GM10248 (cell line): Measurements from ENCODE around the gene PTGES3L.

Experiments used
- CTCF ChIA-PET: fragments of 300-600 bp; sonication (Branson Sonifier 250); formaldehyde crosslinking; extraction: SDS; loops from one replicate; lab custom pipeline; 2021; ENCODE audit warnings: antibody characterized with exemption; lab: Yijun Ruan, JAX
- POLR2A ChIA-PET: fragments of 350-650 bp; sonication (Branson Sonifier 250); formaldehyde crosslinking; extraction: SDS; loops from one replicate; lab custom pipeline; 2020; ENCODE audit warnings: antibody characterized with exemption; lab: Yijun Ruan, JAX
- DNase-seq: peaks from one replicate; pipeline ENCODE4 v3.0.0; 2012; ENCODE audit errors: extremely low spot score
- TF ChIP-seq, protein P1 (sequence below): IDR thresholded peaks from 2 replicates; pipeline ENCODE4 v1.5.1; 2012; ENCODE audit warnings: mild to moderate bottlenecking, low read depth; ENCODE audit errors: extremely low read depth, missing control alignments, control extremely low read depth

PTGES3L gene

DNA sequence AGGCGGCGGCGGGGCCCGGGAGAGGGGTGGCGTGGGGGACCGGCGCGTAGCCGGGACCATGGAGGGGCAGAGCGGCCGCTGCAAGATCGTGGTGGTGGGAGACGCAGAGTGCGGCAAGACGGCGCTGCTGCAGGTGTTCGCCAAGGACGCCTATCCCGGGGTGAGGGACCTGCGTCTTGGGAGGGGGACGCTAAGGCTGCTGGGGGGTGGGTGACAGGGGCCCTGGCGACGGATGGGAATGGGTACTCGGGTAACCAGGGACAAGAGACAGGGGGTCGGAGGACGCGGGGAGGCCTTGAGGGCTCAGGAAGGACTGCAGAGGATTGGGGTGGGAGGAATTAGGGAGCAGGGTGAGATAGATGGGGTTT is 45.4 kb upstream of the PTGES3L start:
- ChIA-PET POLR2A (no interaction called here), CTCF (interaction anchor here (0.9 to 2.0 kb wide), 6 partner anchors 19 to 314 kb away, joined by 3 to 14 read pairs (median 5); no protein-coding TSS in a partner anchor)
- no peak for DNase-seq
- TF ChIP-seq, protein P1, sequence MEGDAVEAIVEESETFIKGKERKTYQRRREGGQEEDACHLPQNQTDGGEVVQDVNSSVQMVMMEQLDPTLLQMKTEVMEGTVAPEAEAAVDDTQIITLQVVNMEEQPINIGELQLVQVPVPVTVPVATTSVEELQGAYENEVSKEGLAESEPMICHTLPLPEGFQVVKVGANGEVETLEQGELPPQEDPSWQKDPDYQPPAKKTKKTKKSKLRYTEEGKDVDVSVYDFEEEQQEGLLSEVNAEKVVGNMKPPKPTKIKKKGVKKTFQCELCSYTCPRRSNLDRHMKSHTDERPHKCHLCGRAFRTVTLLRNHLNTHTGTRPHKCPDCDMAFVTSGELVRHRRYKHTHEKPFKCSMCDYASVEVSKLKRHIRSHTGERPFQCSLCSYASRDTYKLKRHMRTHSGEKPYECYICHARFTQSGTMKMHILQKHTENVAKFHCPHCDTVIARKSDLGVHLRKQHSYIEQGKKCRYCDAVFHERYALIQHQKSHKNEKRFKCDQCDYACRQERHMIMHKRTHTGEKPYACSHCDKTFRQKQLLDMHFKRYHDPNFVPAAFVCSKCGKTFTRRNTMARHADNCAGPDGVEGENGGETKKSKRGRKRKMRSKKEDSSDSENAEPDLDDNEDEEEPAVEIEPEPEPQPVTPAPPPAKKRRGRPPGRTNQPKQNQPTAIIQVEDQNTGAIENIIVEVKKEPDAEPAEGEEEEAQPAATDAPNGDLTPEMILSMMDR = no peak

DNA sequence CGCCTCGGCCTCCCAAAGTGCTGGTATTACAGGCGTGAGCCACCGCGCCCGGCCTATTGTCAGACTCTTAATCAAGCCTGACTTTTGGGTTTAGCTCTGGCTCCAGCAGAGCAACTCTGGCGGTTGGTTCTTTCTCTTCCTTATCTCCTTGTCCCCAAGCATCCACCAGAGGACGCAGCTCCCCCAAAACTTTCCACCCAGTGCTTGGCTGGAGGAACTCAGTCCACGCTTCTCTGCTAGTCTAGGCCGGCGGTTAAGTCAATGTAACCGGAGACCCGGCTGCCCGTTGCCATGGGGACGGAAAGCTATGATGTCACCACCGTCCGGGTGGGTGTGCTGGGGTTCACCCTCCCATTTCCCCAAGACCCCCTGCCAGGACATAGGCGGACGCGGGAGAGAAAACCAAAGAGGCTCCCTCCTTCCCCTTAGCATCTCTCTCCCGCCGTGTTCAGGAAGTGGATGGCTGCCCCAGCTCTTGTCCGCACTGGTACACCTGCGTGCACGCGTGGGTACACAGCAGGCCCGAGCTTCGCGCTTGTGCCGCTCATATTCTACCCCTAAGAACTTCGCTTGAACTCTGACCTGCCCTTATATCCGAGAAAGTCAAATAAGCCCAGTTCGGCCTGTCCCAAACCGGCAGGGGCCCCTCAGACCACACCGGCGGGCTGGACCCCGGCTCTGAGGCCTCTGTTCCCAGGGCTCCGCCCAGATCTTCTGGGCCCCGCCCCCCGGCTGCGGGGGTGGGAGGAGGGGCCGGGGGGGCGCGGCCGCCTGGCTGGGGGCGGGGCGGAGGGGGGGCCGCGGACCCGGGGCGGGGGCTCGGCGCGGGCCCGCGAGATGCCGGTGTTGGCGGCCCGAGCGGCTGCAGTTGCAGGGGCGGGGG is 44.8 kb upstream of the PTGES3L start, which contains the start of gene RND2:
RND2 (plus strand) TSS at position 825 of the 883 bp plus-strand sequence. CDS start 117 bp downstream, outside the sequence.
- CTCF ChIA-PET = interaction anchor here (0.8 to 2.0 kb wide), 23 partner anchors 10 to 460 kb away, joined by 3 to 14 read pairs (median 4); partner anchors contain the start of genes DHX8, IFI35, RPL27 and TMEM106A
- DNase-seq = peak; percentile 89
- POLR2A ChIA-PET = interaction anchor here (0.8 to 1.8 kb wide), 3 partner anchors 26 to 291 kb away, joined by 4 to 16 read pairs (median 10); partner anchors contain the start of genes BRCA1 and RPL27
- TF ChIP-seq, protein P1 = peak; percentile 63

DNA sequence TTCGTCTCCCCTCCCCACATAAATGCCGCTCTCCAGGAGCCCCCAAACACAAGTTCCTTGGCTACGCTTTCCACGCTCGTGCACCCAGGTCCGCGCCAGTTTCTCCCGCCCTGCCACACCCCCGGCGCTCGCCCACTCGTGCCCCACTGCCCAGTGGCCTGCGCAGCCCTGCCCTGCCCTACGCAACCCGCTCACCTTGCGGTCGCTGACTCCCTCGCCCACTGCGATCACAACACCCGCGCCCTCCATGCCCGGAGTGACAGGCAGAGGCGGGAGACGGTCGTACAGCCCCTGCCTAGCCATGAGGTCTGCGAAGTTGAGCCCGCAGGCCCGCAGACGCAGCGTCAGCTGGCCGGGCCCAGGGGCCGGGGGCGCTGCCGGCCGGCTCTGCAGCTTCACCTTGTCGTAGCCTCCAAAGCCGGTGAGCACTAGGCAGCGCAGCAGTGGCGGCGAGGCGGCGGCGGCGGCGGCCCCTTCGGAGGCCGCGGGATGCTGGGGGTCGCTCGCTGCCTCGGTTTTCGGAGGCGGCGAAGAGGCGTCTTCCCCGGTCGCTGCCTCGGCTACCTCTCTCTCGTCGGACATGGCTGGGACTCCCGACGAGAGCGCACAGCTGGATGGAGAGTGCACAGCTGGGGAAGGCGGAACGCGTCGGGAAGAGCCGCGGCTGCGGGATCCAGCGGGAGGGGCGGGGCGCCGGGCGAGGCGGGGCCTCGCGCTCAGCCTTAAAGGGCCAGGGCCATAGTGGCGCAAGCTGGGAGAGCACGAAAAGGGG is 42.0 kb upstream of the PTGES3L start, which contains the start of gene VAT1:
VAT1 (minus strand) TSS at position 645 of the 772 bp plus-strand sequence; CDS start at position 582, 63 bp downstream.
- TF ChIP-seq, protein P1 = no peak
- peak; percentile 81 for DNase-seq
- POLR2A ChIA-PET = interaction anchor here (1.4 kb wide), 1 partner anchor 24 kb away, joined by 3 read pairs; the partner anchor contains the start of gene RPL27
- CTCF ChIA-PET = interaction anchor here (1.2 kb wide), 1 partner anchor 11 kb away, joined by 3 read pairs; no protein-coding TSS in a partner anchor

DNA sequence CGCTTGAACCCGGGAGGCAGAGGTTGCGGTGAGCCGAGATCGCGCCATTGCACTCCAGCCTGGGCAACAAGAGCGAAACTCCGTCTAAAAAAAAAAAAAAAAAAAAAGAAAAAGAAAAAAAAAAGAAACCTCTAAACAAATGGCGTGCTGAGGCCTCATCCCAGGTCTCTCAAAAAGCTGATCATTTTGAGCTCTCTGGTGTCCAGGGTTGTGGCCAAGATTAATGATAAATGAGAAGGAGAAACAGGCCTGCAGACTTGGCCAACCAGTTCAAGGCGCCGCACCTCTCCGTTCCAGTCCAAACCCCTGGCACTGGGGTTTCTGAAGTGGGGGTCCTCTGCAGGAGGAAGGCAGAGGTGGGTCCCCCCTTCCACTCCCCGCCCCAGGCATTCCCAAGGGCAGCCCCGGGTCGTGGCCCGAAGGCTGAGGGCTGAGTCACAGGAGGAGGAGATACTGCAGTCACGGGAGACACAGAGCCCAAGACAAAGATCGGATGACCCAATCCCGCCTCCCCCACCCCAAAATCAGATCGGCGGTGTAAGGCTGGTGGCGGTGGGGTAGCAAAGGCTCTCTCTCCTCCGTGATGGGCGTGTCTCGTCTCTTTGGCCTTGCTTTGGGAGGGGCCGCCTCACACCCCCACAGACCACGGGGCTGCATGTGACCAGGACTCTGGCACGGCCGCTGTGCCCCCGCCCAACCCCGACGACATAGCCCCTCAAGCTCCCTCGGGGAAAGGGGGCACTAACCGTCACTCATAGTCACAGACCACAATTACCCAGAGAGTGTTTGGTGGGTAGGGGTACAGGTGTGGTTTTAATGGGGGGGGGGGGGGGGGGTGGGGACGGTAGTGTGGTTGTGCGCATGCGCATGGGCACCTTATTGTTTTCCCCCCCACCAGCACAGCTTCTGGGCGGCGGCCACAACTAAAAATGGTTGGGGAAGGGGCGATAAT is 41.2 kb upstream of the PTGES3L start:
- ChIA-PET POLR2A (interaction anchor here (0.5 to 1.4 kb wide), 3 partner anchors 9 to 124 kb away, joined by 3 read pairs; partner anchors contain the start of gene RPL27), CTCF (interaction anchor here (1.2 kb wide), 1 partner anchor 10 kb away, joined by 3 read pairs; no protein-coding TSS in a partner anchor)
- peak; percentile 57 for DNase-seq
- TF ChIP-seq, protein P1 = no peak

DNA sequence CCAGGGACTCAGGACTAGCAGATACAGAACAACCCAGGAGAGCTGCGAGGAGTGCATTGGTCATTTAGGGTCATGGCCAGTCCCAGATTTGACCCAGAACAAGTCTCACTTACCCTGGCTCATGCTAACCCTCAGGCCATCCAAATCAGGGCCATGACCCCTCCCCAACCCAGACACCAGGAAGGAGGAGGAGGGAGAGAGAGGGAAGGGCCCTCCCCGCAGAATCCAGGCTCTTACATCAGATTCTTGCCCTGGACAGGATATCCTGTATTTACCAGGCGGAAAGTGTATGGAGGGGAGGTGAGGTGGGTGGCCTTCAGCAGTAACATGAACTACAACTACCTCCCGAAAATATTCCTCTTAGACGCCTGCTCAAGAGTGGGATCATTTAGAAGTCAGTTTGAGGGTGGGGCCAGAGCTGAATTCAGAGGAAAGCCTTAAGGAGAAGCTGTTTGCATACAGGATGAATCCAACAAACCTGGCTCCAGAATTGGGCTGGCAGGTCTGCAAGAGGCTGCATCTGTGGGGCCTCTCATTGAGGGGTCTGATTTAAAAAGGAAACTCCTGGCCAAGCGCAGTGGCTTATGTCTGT is 40.2 kb upstream of the PTGES3L start:
- POLR2A ChIA-PET = interaction anchor here (0.5 to 1.0 kb wide), 2 partner anchors 8 to 125 kb away, joined by 3 read pairs; no protein-coding TSS in a partner anchor
- TF ChIP-seq, protein P1 = no peak
- CTCF ChIA-PET = no interaction called here
- DNase-seq = no peak
